Neural cell (in vitro differentiated cells): ENCODE data around the gene LPGAT1.

Source experiments
- CTCF ChIP-seq: fragments of 450-650 bp; IDR thresholded peaks from 2 replicates; pipeline ENCODE4 v1.5.1; 2014; ENCODE audit warnings: antibody characterized with exemption, mild to moderate bottlenecking, moderate library complexity; ENCODE audit not compliant: poor library complexity, severe bottlenecking
- EP300 ChIP-seq: fragments of 450-650 bp; conservative IDR thresholded peaks from 2 replicates; pipeline ENCODE4 v1.6.1; 2014; ENCODE audit warnings: antibody characterized with exemption, mild to moderate bottlenecking, moderate library complexity; ENCODE audit not compliant: poor library complexity, severe bottlenecking
- RAD21 ChIP-seq: fragments of 450-650 bp; conservative IDR thresholded peaks from 2 replicates; pipeline ENCODE4 v1.6.1; 2014; ENCODE audit warnings: antibody characterized with exemption, mild to moderate bottlenecking, moderate library complexity
- REST ChIP-seq: IDR thresholded peaks from 2 replicates; pipeline ENCODE4 v1.6.1; 2012; ENCODE audit warnings: borderline replicate concordance
- SMC3 ChIP-seq: fragments of 450-650 bp; conservative IDR thresholded peaks from 2 replicates; pipeline ENCODE4 v1.6.1; 2014; ENCODE audit warnings: antibody characterized with exemption, mild to moderate bottlenecking, moderate library complexity; ENCODE audit not compliant: poor library complexity
- TAF1 ChIP-seq: IDR thresholded peaks from 2 replicates; pipeline ENCODE4 v1.6.1; 2012; ENCODE audit warnings: low read depth

- TF ChIP-seq CTCF: no peak
- TF ChIP-seq REST: no peak
- TF ChIP-seq RAD21: no peak
- no peak for TF ChIP-seq EP300
- no peak for TF ChIP-seq TAF1
- TF ChIP-seq SMC3: no peak
Measured at GRCh38 chr1:211756471-211757020, 74.0 kb downstream of the LPGAT1 start.
